ENCODE data around the gene PRIMPOL. TPM values are rescaled to one million over a fixed set of nuclear protein-coding genes. Genes with fewer than 3 reads are reported as not detected.
A peak's percentile ranks its signal among the peaks of the same experiment; 100 is the strongest.

PRIMPOL gene
- total and polyA plus RNA-seq, 2 of the 4 experiments (the other 2 are of a cell fraction) = 5.6 to 8.8 TPM

- no peak overlapping the region for H2BK120ac ChIP-seq (ENCODE audit: low read depth, low read length)
- H3K14ac ChIP-seq (replicated peaks; ENCODE audit: low read depth, low read length) = no peak overlapping the region
- H2BK5ac ChIP-seq (ENCODE audit: low read depth, low read length, poor library complexity, severe bottlenecking) = no peak overlapping the region
- peaks cover 3% of the 10 kb centered on the region for H3K36me3 ChIP-seq (ENCODE audit: control insufficient read depth, insufficient read depth, low read length)
- peaks cover 4% of the 10 kb centered on the region; the same call in 1 of the 2 replicates for H3K4me1 ChIP-seq (ENCODE audit: control insufficient read depth, insufficient read depth, low read length)
- H3K27me3 ChIP-seq (ENCODE audit: control insufficient read depth, insufficient read depth, low read length) = no peaks in the 10 kb centered on the region
- no peak overlapping the region for H2AK5ac ChIP-seq (ENCODE audit: low read depth, low read length)
- H3K4me2 ChIP-seq (ENCODE audit: low read depth, low read length) = no peak overlapping the region
- no peak overlapping the region for H3K4me3 ChIP-seq (ENCODE audit: insufficient read depth, low read depth, low read length)
- H2BK15ac ChIP-seq (ENCODE audit: low read depth, low read length) = no peak overlapping the region
- WGBS, 2 experiments (ENCODE audit: extremely low coverage in 2 of 2, insufficient read length in 1 of 2) = 86% methylated on average over 1 of the region's 5 CpGs; no CpG with 5 or more reads in 1 of the 2 experiments
- no peaks in the 10 kb centered on the region for H3K9me3 ChIP-seq (ENCODE audit: control insufficient read depth, insufficient read depth, low read length)
- H3K27ac ChIP-seq (ENCODE audit: insufficient read depth, low read length) = no peak overlapping the region
- ChIA-PET POLR2A (ENCODE audit: unreplicated experiment) (no interaction called here), CTCF (no interaction called here)
- H4K8ac ChIP-seq (ENCODE audit: low read depth in 2 of 2, low read length in 2 of 2) = no peak overlapping the region
- H3K79me1 ChIP-seq (ENCODE audit: low read depth in 1 of 2, low read length in 2 of 2) = 0 out of 4 replicates have a peak, but pooled peaks cover 0 to 4% of the 10 kb centered on the region in 2 experiments
- H4K5ac ChIP-seq (ENCODE audit: low read depth, low read length) = no peak overlapping the region
- ATAC-seq (ENCODE audit: low read depth) (no peak), DNase-seq (peak; percentile 17)
- H2AFZ ChIP-seq (replicated peaks; ENCODE audit: low read length, poor library complexity) = no peak overlapping the region
- no peak overlapping the region for H2AK9ac ChIP-seq (replicated peaks; ENCODE audit: low read depth, low read length, poor library complexity)
- in situ Hi-C loops (cut with MboI; ENCODE audit: low sequenced_read_pairs) (no loop called here), dilution Hi-C loops (cut with HindIII; ENCODE audit: low sequenced_read_pairs, unreplicated experiment) (no loop called here), intact Hi-C loops (cut with micrococcal nuclease) (no loop called here)
- TF ChIP-seq CTCF (conservative IDR thresholded peaks at IDR 0.05; ENCODE audit: low read depth, low read length) = no peak
- TF ChIP-seq MAFK (IDR thresholded peaks at IDR 0.05; ENCODE audit: low read depth, low read length) = no peak
- TF ChIP-seq NFE2L2 (IDR thresholded peaks at IDR 0.05; ENCODE audit: low read depth, low read length) = no peak
- TF ChIP-seq CEBPB (IDR thresholded peaks at IDR 0.05; ENCODE audit: low read depth, low read length) = no peak
- no peak for TF ChIP-seq RAD21 (IDR thresholded peaks at IDR 0.05; ENCODE audit: low read length)
- no peak for TF ChIP-seq FOS (IDR thresholded peaks at IDR 0.05; ENCODE audit: low read depth, low read length)
- TF ChIP-seq POLR2A (IDR thresholded peaks at IDR 0.05; ENCODE audit: low read depth, low read length) = no peak
- no peak for TF ChIP-seq USF2 (IDR thresholded peaks at IDR 0.05; ENCODE audit: low read depth, low read length)
- no peak for TF ChIP-seq MXI1 (IDR thresholded peaks at IDR 0.05; ENCODE audit: borderline replicate concordance, low read depth, low read length)
- no peak for TF ChIP-seq BHLHE40 (IDR thresholded peaks at IDR 0.05; ENCODE audit: low read depth, low read length)
- TF ChIP-seq MAZ (IDR thresholded peaks at IDR 0.05; ENCODE audit: borderline replicate concordance, low read depth, low read length) = no peak
- no peak overlapping the region for H4K91ac ChIP-seq (ENCODE audit: insufficient read depth, low read depth, low read length)
- no peaks in the 10 kb centered on the region for H4K20me1 ChIP-seq (ENCODE audit: insufficient read depth, low read length)
- H3K9me1 ChIP-seq (ENCODE audit: insufficient read depth, low read length) = peaks cover 6% of the 10 kb centered on the region
- H3K56ac ChIP-seq (ENCODE audit: extremely low read depth, insufficient read depth, low read length) = no peak overlapping the region
- H3K23ac ChIP-seq (ENCODE audit: low read depth, low read length) = no peak overlapping the region
- no TSS peak for BruUV-seq (replicated peaks)
- H3K9ac ChIP-seq (ENCODE audit: low read depth, low read length) = no peak overlapping the region
- H2BK20ac ChIP-seq (ENCODE audit: low read depth, low read length) = no peak overlapping the region
- no peak overlapping the region for H3K18ac ChIP-seq (ENCODE audit: low read depth, low read length)
- H3K4ac ChIP-seq (ENCODE audit: low read depth, low read length) = no peak overlapping the region
Observed at GRCh38 chr4:184684491-184685189, 35.1 kb downstream of the PRIMPOL start.

Measured in IMR-90 (cell line).